Mesenchymal stem cell (in vitro differentiated cells and primary cell): ENCODE data around the gene ABI2.

Experiments used
- DNase-seq: peaks from one replicate; pipeline ENCODE4 v3.0.0-alpha.2; 2013
- H2AFZ ChIP-seq: one replicate; pipeline ENCODE4 v1.6.1; 2013; ENCODE audit warnings: low read depth, mild to moderate bottlenecking, control low read depth, inconsistent platforms, low read length, moderate library complexity
- H2AK5ac ChIP-seq: 2 replicates; pipeline ENCODE4 v1.6.1; 2013; ENCODE audit warnings: low read length, moderate library complexity, mild to moderate bottlenecking, inconsistent platforms; ENCODE audit not compliant: severe bottlenecking
- H2BK120ac ChIP-seq: one replicate; pipeline ENCODE4 v1.6.1; 2013; ENCODE audit warnings: low read depth, mild to moderate bottlenecking, inconsistent platforms, low read length, moderate library complexity
- H2BK12ac ChIP-seq, 2 experiments: one replicate each; pipeline ENCODE4 v1.6.1; 2013; ENCODE audit warnings: inconsistent platforms in 2 of 2, low read length in 2 of 2, mild to moderate bottlenecking in 2 of 2, moderate library complexity in 2 of 2, control low read depth in 1 of 2
- H2BK15ac ChIP-seq: one replicate; pipeline ENCODE4 v1.6.1; 2013; ENCODE audit warnings: mild to moderate bottlenecking, low read depth, inconsistent platforms; ENCODE audit not compliant: poor library complexity, severe bottlenecking
- H2BK5ac ChIP-seq: 2 replicates; pipeline ENCODE4 v1.6.1; 2013; ENCODE audit warnings: low read depth, mild to moderate bottlenecking, low read length, control low read depth, inconsistent platforms; ENCODE audit not compliant: poor library complexity, severe bottlenecking
- H3K14ac ChIP-seq, 2 experiments: one replicate each; pipeline ENCODE4 v1.6.1; 2013; ENCODE audit warnings: inconsistent platforms in 2 of 2, low read length in 2 of 2, control low read depth in 1 of 2, mild to moderate bottlenecking in 1 of 2, moderate library complexity in 1 of 2
- H3K18ac ChIP-seq, 2 experiments: one replicate each; pipeline ENCODE4 v1.6.1; 2013; ENCODE audit warnings: inconsistent platforms in 2 of 2, low read length in 2 of 2, control low read depth in 1 of 2, low read depth in 1 of 2, mild to moderate bottlenecking in 1 of 2
- H3K23ac ChIP-seq, 2 experiments: one replicate each; pipeline ENCODE4 v1.6.1; 2013; ENCODE audit warnings: inconsistent platforms in 2 of 2, low read length in 2 of 2, mild to moderate bottlenecking in 2 of 2, moderate library complexity in 2 of 2, control low read depth in 1 of 2
- H3K27ac ChIP-seq: 2 replicates; pipeline ENCODE4 v1.5.1; 2013; ENCODE audit warnings: mild to moderate bottlenecking, moderate library complexity, low read length, control low read depth, inconsistent platforms; ENCODE audit not compliant: poor library complexity, severe bottlenecking
- H3K27me3 ChIP-seq, 2 experiments: 2 replicates each; pipeline versions ENCODE4 v1.6.1 to v1.7.0; 2013; ENCODE audit warnings: low read length in 2 of 2, mild to moderate bottlenecking in 2 of 2, moderate library complexity in 2 of 2, control low read depth in 1 of 2, inconsistent platforms in 1 of 2; ENCODE audit not compliant: control insufficient read depth in 1 of 2, insufficient read depth in 1 of 2
- H3K36me3 ChIP-seq, 2 experiments: 2 replicates each; pipeline versions ENCODE4 v1.6.1 to v1.7.0; 2013; ENCODE audit warnings: low read length in 2 of 2, control low read depth in 1 of 2, inconsistent platforms in 1 of 2, low read depth in 1 of 2, mild to moderate bottlenecking in 1 of 2; ENCODE audit not compliant: insufficient read depth in 2 of 2, control insufficient read depth in 1 of 2
- H3K4ac ChIP-seq, 2 experiments: one replicate each; pipeline ENCODE4 v1.6.1; 2013; ENCODE audit warnings: inconsistent platforms in 2 of 2, low read length in 2 of 2, mild to moderate bottlenecking in 2 of 2, moderate library complexity in 2 of 2, control low read depth in 1 of 2, low read depth in 1 of 2
- H3K4me1 ChIP-seq: 2 replicates; pipeline ENCODE4 v1.6.1; 2013; ENCODE audit warnings: low read depth, low read length, control low read depth; ENCODE audit not compliant: control insufficient read depth, insufficient read depth
- H3K4me2 ChIP-seq: 2 replicates; pipeline ENCODE4 v1.6.1; 2013; ENCODE audit warnings: low read length, mild to moderate bottlenecking, inconsistent platforms; ENCODE audit not compliant: poor library complexity, severe bottlenecking
- H3K4me3 ChIP-seq, 2 experiments: 2 replicates each; pipeline versions ENCODE4 v1.5.1 to v1.7.0; 2013; ENCODE audit warnings: low read length in 2 of 2, mild to moderate bottlenecking in 2 of 2, control low read depth in 1 of 2, low read depth in 1 of 2; ENCODE audit not compliant: insufficient read depth in 1 of 2
- H3K79me1 ChIP-seq: replicated peaks from 2 replicates; pipeline ENCODE4 v1.6.1; 2013; ENCODE audit warnings: mild to moderate bottlenecking, control low read depth, low read length, inconsistent platforms; ENCODE audit not compliant: poor library complexity, severe bottlenecking
- H3K9ac ChIP-seq: 2 replicates; pipeline ENCODE4 v1.7.0; 2013; ENCODE audit warnings: mild to moderate bottlenecking, low read length, moderate library complexity
- H3K9me3 ChIP-seq: 2 replicates; pipeline ENCODE4 v1.7.0; 2013; ENCODE audit warnings: mild to moderate bottlenecking, low read length; ENCODE audit not compliant: control insufficient read depth
- H4K8ac ChIP-seq: one replicate; pipeline ENCODE4 v1.6.1; 2013; ENCODE audit warnings: inconsistent platforms, mild to moderate bottlenecking, low read length, moderate library complexity
- H4K91ac ChIP-seq: one replicate; pipeline ENCODE4 v1.6.1; 2013; ENCODE audit warnings: mild to moderate bottlenecking, low read length, inconsistent platforms
- WGBS: methylation state at CpG from one replicate; pipeline ENCODE4 v1.1.7; 2013; ENCODE audit warnings: mixed read lengths; 5-methylcytosine and 5-hydroxymethylcytosine counted together

Gene ABI2

DNA sequence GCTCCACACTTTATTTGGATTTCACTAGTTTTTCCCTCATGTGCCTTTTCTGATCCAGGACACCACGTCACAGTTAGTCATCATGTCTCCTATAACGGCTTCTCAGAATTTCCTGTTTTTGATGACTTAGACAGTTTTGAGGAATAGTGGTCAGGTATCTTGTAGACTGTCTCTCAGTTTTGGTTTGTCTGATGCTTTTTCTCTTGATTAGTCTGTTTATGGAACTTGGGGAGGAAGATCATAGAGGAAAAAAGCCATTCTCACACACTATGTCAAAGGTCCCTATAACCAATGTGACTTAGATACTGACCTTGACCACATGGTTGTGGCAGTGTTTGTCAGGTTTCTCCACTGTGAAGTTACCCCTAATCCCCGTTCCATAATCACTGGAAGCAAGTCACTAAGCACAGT lies 117.9 kb downstream of the ABI2 start:
- no peaks in the 10 kb centered on the region for H3K9me3 ChIP-seq
- H2AK5ac ChIP-seq, result no peak overlapping the region
- H3K4me2 ChIP-seq, result no peak overlapping the region
- no peak overlapping the region for H3K23ac ChIP-seq
- H3K18ac ChIP-seq, result no peak overlapping the region
- no peak overlapping the region for H4K8ac ChIP-seq
- H2AFZ ChIP-seq, result no peak overlapping the region
- WGBS, result 34% methylated on average over 2 of the region's 3 CpGs
- H2BK12ac ChIP-seq, result no peak overlapping the region
- H3K4me3 ChIP-seq, result no peak overlapping the region
- H2BK120ac ChIP-seq, result no peak overlapping the region
- peaks cover 15 to 93% of the 10 kb centered on the region in 2 experiments for H3K36me3 ChIP-seq
- H3K4ac ChIP-seq, result no peak overlapping the region
- H3K27ac ChIP-seq, result no peak overlapping the region
- peak; percentile 73 for DNase-seq
- no peak overlapping the region for H4K91ac ChIP-seq
- no peaks in the 10 kb centered on the region for H3K27me3 ChIP-seq
- H3K79me1 ChIP-seq, result peaks cover 6% of the 10 kb centered on the region
- no peak overlapping the region for H2BK5ac ChIP-seq
- no peak overlapping the region for H3K14ac ChIP-seq
- no peak overlapping the region for H3K9ac ChIP-seq
- no peak overlapping the region for H2BK15ac ChIP-seq
- H3K4me1 ChIP-seq, result peaks cover 6% of the 10 kb centered on the region

DNA sequence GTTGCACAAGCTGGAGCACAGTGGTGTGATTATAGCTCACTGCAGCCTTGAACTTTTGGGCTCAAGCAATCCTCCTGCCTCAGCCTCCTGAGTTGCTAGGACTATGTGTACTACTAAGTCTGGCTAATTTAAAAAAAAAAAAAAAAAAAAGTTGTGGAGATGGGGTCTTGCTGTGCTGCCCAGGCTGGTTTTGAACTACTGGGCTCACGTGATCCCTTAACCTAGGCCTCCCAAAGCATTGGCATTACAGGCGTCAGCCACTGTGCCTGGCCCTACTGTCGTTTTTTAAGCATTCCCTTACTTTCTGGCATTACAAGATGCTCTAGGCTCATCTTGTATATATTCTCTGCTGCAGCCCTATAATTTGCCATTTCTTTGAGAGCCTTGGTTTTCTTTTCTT lies 118.6 kb downstream of the ABI2 start:
- no peak overlapping the region for H2BK120ac ChIP-seq
- H3K4me2 ChIP-seq, result no peak overlapping the region
- no peak overlapping the region for H2BK15ac ChIP-seq
- H3K14ac ChIP-seq, result no peak overlapping the region
- H3K4me1 ChIP-seq, result peaks cover 6% of the 10 kb centered on the region
- no peak overlapping the region for H2AK5ac ChIP-seq
- no peak overlapping the region for H3K27ac ChIP-seq
- H2AFZ ChIP-seq, result no peak overlapping the region
- DNase-seq, result no peak
- no peaks in the 10 kb centered on the region for H3K27me3 ChIP-seq
- H3K4ac ChIP-seq, result no peak overlapping the region
- 100% methylated on average over 3 of the region's 3 CpGs for WGBS
- no peak overlapping the region for H2BK5ac ChIP-seq
- H3K36me3 ChIP-seq, result peaks cover 10 to 93% of the 10 kb centered on the region in 2 experiments
- H3K9me3 ChIP-seq, result no peaks in the 10 kb centered on the region
- peaks cover 6% of the 10 kb centered on the region for H3K79me1 ChIP-seq
- no peak overlapping the region for H3K9ac ChIP-seq
- H3K23ac ChIP-seq, result no peak overlapping the region
- no peak overlapping the region for H3K18ac ChIP-seq
- H4K8ac ChIP-seq, result no peak overlapping the region
- H3K4me3 ChIP-seq, result no peak overlapping the region
- no peak overlapping the region for H4K91ac ChIP-seq
- H2BK12ac ChIP-seq, result no peak overlapping the region

DNA sequence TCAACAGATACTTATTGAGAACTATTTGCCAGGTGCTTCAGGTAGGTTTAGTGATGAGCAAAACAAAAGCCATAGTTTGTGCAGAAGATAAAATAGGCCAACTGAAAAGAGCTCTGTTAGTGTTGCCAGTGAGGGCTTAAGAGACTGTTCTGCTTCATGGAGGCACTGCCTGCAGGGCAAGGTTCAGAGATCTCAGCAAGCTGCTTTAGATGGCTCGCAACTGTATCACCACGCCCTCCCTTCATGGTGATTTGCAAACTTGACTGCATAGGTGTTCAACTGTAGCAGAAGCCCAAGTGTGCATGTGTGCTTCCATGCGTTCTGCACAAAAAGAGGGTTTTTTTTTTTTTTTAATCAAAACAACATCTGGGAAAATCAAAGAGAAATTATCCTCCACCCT lies 122.4 kb downstream of the ABI2 start:
- DNase-seq, result no peak
- Histone ChIP-seq H3K23ac (no peak overlapping the region), H3K9ac (no peak overlapping the region), H4K8ac (peak overlapping the region; percentile 59), H3K4me2 (peak overlapping the region; percentile 7), H3K14ac (no peak overlapping the region), H2BK12ac (no peak overlapping the region), H4K91ac (no peak overlapping the region), H3K79me1 (peaks cover 4% of the 10 kb centered on the region), H3K4ac (no peak overlapping the region), H3K4me3 (no peak overlapping the region), H2AFZ (no peak overlapping the region), H3K18ac (no peak overlapping the region), H3K4me1 (peaks cover 3% of the 10 kb centered on the region), H2AK5ac (peak overlapping the region; percentile 33), H2BK120ac (no peak overlapping the region), H2BK5ac (peak overlapping the region; percentile 9), H2BK15ac (no peak overlapping the region), H3K36me3 (peaks cover 3 to 89% of the 10 kb centered on the region in 2 experiments), H3K9me3 (no peaks in the 10 kb centered on the region), H3K27me3 (no peaks in the 10 kb centered on the region), H3K27ac (peak overlapping the region; percentile 86)
- 97% methylated on average over 3 of the region's 3 CpGs for WGBS

DNA sequence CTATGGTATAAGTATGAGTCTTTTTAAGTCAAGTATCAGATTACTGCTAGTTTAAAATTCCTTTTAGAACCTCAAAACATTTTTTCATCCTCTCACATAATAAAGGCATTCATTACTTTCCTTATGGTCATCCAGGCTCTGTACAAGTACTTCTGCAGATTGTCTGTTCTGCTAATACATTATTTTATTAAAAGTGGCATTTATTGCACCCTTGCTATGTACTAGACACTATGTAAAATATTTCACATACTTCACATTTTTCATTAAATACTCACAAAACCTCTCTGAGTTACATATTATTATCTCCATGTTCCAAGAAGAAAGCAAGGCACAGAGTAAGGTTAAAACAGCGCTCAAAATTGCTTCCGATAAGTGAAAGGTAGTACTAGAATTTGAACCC lies 122.8 kb downstream of the ABI2 start:
- Histone ChIP-seq H2BK120ac (no peak overlapping the region), H3K27ac (peak overlapping the region; percentile 93), H3K4me3 (no peak overlapping the region), H3K4me2 (no peak overlapping the region), H2BK12ac (no peak overlapping the region), H4K91ac (no peak overlapping the region), H3K9ac (no peak overlapping the region), H3K9me3 (no peaks in the 10 kb centered on the region), H3K79me1 (peaks cover 4% of the 10 kb centered on the region), H3K14ac (no peak overlapping the region), H4K8ac (no peak overlapping the region), H3K23ac (no peak overlapping the region), H2AFZ (no peak overlapping the region), H3K27me3 (no peaks in the 10 kb centered on the region), H3K36me3 (peaks cover 3 to 87% of the 10 kb centered on the region in 2 experiments), H3K4ac (no peak overlapping the region), H2BK5ac (no peak overlapping the region), H3K18ac (no peak overlapping the region), H2AK5ac (no peak overlapping the region), H2BK15ac (no peak overlapping the region), H3K4me1 (peaks cover 2% of the 10 kb centered on the region)
- DNase-seq, result no peak
- 95% methylated on average over 2 of the region's 2 CpGs for WGBS
